ENCODE results near the gene CADM2.

Gene CADM2

GRCh38 chr3:86046436-86047136 lies 1087.8 kb downstream of the CADM2 start:
- no peak for DNase-seq

- DNase-seq = no peak
These were observed 1088.4 kb downstream of the CADM2 start for GRCh38 chr3:86047161-86047560.

GRCh38 chr3:86051058-86051457 lies 1092.3 kb downstream of the CADM2 start:
- no peak for DNase-seq

- no peak for DNase-seq
These were observed 1097.2 kb downstream of the CADM2 start for GRCh38 chr3:86056032-86056431.

GRCh38 chr3:86056962-86057361 lies 1098.2 kb downstream of the CADM2 start:
- DNase-seq = no peak

GRCh38 chr3:86073799-86074198 lies 1115.0 kb downstream of the CADM2 start:
- DNase-seq = no peak

- no peak for DNase-seq
These were observed 1128.5 kb downstream of the CADM2 start for GRCh38 chr3:86087160-86087871.

GRCh38 chr3:86104154-86104553 lies 1145.4 kb downstream of the CADM2 start:
- no peak for DNase-seq

- DNase-seq = no peak
These were observed 1150.6 kb downstream of the CADM2 start for GRCh38 chr3:86109434-86109833.

Measured in suppressor macrophage treated with lipopolysaccharide for 4 hours (primary cell).